GM18909 (cell line): Measurements from ENCODE around the gene LRSAM1.

ENCODE experiments used
- ATAC-seq: cut with Tn5 transposase; IDR thresholded peaks from one replicate; pipeline ENCODE4 v1.9.1; 2021; ENCODE audit warnings: mild to moderate bottlenecking; ENCODE audit not compliant: unreplicated experiment, poor library complexity

The LRSAM1 gene

GRCh38 chr9:127492616-127493015 lies 41.3 kb downstream of the LRSAM1 start:
- no peak for ATAC-seq

- ATAC-seq: no peak
These were observed 42.4 kb downstream of the LRSAM1 start for GRCh38 chr9:127493592-127494303.

GRCh38 chr9:127494304-127494702 lies 43.0 kb downstream of the LRSAM1 start:
- ATAC-seq: no peak

GRCh38 chr9:127495884-127496555 lies 44.7 kb downstream of the LRSAM1 start:
- ATAC-seq: no peak

- no peak for ATAC-seq
These were observed 45.7 kb downstream of the LRSAM1 start for GRCh38 chr9:127496974-127497373.

- no peak for ATAC-seq
These were observed 46.5 kb downstream of the LRSAM1 start for GRCh38 chr9:127497656-127498290.

GRCh38 chr9:127498298-127498697 lies 47.0 kb downstream of the LRSAM1 start:
- no peak for ATAC-seq

GRCh38 chr9:127500399-127500798 lies 49.1 kb downstream of the LRSAM1 start:
- ATAC-seq: no peak

GRCh38 chr9:127500862-127501261 lies 49.6 kb downstream of the LRSAM1 start:
- ATAC-seq: no peak

- ATAC-seq: no peak
These were observed 50.6 kb downstream of the LRSAM1 start for GRCh38 chr9:127501821-127502343.

GRCh38 chr9:127502706-127503378 lies 51.5 kb downstream of the LRSAM1 start:
- ATAC-seq: no peak

GRCh38 chr9:127503379-127503921 lies 52.1 kb downstream of the LRSAM1 start:
- no peak for ATAC-seq

GRCh38 chr9:127503947-127504886 lies 52.9 kb downstream of the LRSAM1 start:
- no peak for ATAC-seq

GRCh38 chr9:127504887-127505251 lies 53.6 kb downstream of the LRSAM1 start:
- no peak for ATAC-seq

- no peak for ATAC-seq
These were observed 54.2 kb downstream of the LRSAM1 start for GRCh38 chr9:127505396-127506116.

- no peak for ATAC-seq
These were observed 55.0 kb downstream of the LRSAM1 start for GRCh38 chr9:127506117-127506813.

GRCh38 chr9:127506814-127507750 lies 55.8 kb downstream of the LRSAM1 start:
- no peak for ATAC-seq
